NCI-H2227 treated with DMSO at 0.1 percent for 48 hours (cell line): ENCODE results near the gene HES2.
"Not testable (repeated sequence)": the region's sequence is repeated elsewhere in the genome, so short reads cannot be mapped to it uniquely, and the experiment has no call there.

Source experiments
- DNase-seq: peaks from one replicate; lab custom pipeline; 2025; lab: John Stamatoyannopoulos, UW

Gene HES2

DNA sequence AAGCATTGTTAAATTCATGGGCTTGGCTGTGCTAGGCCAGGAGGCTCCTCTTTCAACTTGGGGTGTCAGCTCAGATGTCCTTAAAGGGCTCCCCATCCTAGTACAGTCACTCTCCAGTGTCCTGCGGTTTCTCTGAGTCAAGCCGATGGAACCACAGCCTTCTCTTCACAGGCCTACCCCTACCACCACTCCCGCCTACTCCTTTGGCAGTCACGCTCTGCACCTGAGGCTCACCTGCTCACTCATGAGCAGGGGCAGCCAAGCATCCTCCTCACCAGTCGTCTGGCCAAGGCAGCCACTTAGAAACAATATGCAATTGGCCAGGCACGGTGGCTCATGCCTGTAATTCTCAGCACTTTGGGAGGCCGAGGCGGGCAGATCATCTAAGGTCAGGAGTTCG lies 29.7 kb downstream of the HES2 start:
- DNase-seq, result no peak

DNA sequence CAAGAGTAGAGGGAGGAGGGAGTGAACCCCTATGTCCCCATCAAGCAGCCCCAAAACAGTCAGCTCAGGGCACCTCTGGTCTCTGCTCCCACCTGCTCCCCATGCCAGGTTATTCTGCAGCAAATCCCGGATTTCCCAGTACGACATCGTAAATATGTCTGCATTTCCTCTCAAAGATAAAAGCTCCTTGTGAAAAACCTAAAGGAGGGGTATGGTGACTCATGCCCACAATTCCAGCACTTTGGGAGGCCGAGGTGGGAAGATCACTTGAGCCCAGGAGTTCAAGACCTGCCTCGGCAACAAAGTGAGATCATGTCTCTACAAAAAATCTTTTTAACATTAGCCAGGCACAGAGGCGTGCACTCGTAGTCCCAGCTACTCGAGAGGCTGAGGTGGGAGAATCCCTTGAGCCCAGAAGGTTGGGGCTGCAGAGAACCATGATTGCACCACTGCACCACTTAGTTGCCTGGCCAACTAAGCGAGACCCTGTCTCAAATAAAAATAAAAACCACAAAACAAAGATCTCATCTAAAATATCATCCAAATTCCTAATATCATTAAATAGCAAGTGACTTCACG lies 33.3 kb downstream of the HES2 start:
- DNase-seq, result no peak

DNA sequence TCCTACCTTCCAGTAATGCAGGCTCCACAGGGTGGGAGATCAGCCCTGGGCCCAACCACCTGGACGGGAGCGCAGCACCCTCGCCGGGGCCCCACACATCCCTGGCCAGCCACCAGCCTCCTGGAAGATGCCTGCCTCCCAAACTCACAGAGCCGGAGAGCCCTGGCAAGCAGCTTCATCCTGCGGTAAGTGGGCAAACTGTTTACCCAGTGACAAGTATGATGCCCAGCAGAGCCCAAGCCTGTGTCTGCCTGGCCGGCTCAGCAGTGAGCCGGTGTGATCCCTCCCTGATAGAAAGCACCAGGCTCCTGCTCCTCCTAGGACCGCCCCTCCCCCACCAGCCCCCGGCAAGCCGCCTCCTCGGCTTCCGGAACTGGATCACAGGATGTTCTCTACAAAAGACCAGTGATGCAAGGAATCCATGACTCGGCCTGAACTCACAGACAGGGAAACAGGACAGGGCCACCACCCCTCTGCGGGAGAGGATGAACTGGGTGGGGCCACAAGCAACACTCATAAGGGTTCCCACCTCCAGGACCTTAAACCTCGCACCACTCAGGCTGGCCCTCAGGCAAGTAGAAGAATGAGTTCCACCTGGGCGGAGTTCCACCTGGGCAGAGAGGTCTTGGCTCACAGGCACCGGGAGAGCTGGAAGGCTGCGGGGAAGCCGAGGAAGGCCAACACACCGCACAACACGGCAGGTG lies 34.1 kb downstream of the HES2 start:
- DNase-seq, result peak; percentile 37

DNA sequence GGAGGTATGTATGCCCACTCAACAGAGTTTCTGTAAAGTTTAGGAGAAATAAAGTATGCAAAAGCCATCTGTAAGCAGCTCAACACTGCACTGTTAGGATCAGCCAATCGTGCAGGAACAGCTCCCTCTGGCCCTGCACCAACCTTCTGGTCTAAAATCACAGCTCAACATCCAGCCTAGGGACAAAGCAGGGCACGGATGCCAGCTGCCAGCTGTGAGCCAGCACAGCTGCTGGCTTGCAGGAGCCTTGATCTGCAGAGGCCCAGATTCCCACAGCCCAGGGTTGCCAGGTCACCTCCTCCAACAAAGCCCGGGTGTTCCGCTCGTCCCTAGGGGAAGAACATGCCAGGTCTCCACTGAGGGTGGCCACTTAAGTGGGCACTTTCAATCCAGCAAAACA lies 34.8 kb downstream of the HES2 start:
- no peak for DNase-seq

DNA sequence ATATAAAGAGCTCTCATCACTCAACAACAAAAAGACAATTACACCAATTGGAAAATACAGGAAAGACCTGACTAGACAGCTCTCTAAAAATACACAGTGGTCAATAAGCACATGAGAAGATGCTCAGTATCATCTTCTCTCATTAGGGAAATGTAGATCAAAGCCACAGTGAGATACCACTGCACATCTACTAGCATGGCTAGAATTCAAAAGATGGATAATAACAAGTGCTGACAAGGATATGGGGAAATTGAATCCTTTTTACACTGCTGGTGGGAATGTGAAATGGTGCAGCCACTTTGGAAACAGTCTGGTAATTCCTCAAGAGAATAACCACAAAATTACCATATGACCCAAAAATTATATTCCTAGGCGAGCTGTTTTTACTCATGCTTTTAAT lies 35.6 kb downstream of the HES2 start:
- no peak for DNase-seq

DNA sequence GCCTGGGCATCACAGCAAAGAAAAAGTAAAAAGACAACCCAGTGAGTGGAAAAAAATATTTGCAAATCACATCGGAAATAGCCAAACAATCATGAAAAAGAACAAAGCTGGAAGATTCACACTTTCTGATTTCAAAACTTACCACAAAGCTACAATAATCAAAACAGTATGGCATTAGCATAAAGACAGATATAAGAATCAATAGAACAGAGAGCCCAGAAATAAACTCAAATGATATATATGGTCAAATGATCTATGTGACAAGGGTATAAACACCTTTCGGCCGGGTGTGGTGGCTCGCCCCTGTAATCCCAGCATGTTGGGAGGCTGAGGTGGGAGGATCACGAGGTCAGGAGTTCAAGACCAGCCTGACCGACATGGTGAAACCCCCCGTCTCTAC lies 39.7 kb downstream of the HES2 start:
- DNase-seq, result no peak

DNA sequence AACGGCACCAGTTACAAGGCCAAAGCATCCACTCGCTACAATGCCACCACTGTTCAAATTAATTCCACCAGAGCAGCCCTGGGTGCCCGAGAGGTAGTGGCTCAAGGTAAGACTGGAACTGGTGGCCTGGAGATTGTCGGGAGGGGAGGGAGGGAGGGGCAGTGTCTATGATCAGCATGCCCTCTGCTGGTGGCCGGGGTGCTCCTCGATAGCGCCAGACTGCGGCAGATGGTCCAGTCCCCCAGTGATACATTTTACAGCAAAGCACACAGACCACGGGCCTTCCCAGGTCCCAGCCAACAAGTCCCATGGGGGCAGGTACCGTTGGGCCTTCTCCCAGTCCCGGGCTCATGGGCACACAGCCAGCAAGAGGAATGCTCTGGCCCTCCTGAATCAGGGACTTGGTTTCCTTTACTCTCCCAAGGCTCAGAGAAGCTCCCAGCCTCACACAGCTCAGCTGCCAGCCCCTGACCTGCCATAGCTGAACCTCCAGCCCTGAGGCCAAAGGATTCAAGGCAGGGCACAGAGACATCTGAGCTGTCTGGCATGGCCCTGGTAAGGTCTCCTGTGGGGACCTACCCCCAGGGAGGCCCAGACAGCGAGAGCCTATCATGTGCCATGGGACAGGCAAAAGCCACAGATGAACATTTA lies 41.5 kb downstream of the HES2 start:
- DNase-seq, result no peak

DNA sequence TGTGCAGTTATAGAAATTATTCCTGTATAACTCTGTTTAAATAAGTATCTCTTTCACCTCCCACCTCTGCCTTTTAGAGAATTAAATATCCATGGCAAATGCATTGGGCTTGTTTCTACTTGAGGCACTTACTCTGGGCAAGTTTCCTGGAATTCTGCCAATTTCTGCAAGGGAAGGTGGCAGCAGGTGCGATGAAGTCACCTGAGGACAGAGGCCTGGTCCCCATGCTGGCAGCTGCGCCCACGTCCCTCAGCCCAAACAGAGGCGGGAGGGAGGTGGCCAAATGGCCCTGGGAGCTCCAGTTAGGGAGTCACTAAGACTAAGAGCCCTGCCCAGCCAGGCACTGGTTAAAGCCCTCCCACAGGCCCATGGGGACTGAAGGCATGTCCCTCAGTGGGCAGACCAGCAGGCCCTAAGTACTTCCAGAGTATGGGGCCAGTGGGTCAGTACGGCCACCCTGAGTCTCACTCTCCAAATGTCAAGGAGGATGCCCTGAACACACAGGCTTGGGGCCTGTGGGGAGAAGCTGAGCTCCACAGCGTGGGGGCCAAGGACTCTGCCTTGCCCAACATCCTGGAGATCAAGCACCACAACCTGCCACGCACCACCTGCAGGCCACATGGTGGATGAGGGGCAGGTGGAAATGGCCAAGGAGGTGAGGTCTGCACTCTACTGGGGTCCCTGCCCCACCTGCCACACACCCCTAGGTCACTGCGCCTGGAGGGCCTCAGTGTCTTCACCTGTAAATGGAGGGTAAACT lies 45.6 kb downstream of the HES2 start:
- DNase-seq, result no peak

DNA sequence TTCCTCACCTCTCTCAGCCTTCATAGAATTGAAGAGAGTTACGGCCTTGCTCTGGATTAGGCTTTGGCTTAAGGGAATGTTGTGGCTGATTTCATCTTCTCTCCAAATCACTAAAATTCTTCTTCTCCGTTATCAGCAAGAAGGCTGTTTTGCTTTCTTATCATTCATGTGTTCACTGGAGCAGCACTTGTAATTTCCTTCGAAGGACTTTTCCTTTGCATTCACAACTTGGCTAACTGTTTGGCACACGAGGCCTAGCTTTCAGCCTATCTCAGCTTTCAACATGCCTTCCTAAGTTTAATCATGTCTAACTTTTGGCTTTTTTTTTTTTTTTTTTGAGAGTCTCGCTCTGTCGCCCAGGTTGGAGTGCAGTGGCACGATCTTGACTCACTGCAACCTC lies 47.5 kb downstream of the HES2 start:
- DNase-seq, result not testable (repeated sequence)

DNA sequence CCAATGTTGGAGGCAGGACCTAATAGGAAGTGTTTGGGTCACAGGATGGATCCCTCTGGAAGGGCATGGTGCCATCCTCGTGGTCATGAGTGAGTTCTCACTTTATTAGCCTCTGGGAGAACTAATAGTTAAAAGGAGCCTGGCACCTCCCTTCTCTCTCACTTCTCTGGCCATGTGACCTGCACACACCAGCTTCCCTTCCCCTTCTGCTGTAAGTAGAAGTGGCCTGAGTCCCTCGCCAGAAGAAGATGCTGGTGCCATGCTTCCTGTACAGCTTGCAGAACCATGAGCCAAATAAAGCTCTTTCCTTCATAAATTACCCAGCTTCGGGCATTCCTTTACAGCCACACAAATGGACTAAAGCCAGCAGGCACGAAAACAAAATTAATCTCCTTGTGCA lies 49.7 kb downstream of the HES2 start:
- DNase-seq, result no peak

DNA sequence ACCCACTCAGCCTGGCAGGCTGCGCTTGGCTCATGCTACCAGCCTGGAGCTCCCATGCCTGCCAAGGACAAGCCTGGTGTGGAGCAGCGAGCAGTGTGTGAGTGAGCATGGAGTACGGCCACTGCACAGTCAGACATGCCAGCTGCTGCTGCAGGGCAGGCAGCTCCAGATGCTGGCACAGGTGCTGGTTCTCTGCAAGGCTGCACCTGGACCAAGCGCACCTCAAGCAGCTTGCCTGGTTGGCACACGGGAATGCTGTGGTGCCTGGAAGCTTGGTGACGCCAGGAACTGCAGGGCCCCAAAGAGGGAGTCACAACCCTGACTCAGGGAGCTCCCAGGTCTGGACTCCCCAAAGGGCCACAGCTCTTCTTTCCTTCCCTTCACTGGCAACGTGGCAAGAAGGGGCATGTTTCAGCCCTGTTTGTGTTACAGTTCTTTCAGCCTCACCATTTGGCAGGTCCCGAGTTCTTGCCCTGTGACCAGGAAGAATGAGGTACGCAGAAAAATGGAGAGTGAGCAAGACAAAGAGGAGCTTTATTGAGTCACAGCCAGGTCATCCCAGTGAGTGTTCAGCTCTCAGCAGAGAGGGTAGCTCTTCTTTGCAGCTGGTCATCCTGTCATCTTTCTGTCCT lies 52.2 kb downstream of the HES2 start:
- DNase-seq, result no peak

DNA sequence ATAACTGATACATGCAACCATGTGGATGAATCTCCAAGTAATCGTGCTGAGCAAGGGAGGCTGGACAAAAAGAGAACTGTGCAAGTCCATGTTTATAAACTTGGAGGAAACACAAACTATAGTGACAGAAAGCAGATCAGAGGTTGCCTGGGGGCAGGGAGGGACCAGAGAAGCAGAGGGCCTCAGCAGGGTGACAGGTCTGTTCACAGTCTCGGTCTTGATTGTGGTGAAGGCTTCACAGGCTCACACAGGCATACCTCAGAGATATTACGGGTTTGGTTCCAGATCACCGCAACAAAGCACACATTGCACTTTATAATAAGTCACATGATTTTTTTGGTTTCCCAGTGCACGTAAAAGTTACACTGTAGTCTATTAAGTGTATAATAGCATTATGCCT lies 54.7 kb downstream of the HES2 start:
- no peak for DNase-seq

DNA sequence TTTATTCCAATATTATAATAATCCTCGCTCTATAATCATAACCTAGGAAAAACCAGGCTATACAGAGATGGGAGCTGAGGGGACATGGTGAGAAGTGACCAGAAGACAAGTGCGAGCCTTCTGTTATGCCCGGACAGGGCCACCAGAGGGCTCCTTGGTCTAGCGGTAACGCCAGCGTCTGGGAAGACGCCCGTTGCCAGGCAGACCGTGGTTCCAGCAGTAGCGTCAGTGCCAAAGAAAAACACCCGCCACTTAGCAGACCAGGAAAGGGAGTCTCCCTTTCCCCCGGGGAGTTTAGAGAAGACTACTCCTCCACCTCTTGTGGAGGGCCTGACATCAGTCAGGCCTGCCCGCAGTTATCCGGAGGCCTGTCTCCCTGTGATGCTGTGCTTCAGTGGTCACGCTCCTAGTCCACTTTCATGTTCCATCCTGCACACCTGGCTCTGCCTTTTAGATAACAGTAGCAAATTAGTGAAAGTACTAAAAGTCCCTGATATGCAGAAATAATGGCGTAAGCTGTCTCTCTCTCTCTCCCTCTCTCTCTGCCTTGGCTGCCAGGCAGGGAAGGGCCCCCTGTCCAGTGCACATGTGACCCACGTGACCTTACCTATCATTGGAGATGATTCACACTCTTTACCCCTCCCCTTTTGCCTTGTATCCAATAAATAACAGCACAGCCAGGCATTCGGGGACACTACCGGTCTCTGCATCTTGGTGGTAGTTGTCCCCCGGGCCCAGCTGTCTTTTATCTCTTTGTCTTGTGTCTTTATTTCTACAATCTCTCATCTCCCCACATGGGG lies 56.4 kb downstream of the HES2 start:
- peak; percentile 31 for DNase-seq
